Stimulated activated CD8-positive, alpha-beta memory T cell treated with anti-CD3 and anti-CD28 coated beads, Interleukin-4, amount 100 ng/mL, for 48 hours (primary cell): ENCODE data around the gene AFDN.

Experiments
- DNase-seq: peaks from one replicate; pipeline ENCODE4 v3.0.0-alpha.2; 2020

AFDN gene

GRCh38 chr6:167842457-167842856 lies 15.7 kb downstream of the AFDN start:
- no peak for DNase-seq

GRCh38 chr6:167843023-167843422 lies 16.3 kb downstream of the AFDN start:
- DNase-seq = no peak

DNA sequence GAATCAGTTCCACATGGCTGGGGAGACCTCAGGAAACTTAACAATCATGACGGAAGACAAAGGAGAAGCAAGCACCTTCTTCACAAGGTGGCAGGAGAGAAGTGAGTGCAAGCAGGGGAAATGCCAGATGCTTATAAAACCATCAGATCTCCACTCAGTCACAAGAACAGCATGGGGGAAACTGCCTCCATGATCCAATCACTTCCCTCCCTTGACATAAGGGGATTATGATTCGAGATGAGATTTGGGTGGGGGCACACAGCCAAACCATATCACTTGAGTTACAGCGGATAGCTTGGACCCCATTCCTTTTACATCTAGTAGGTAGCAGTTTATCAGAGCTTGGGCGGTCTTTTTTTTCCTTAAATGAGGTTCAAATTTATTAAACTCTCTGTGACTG lies 19.1 kb downstream of the AFDN start:
- DNase-seq = no peak

- DNase-seq = no peak
Measured at GRCh38 chr6:167846997-167847606, 20.4 kb downstream of the AFDN start.

- no peak for DNase-seq
Measured at GRCh38 chr6:167847936-167848335, 21.2 kb downstream of the AFDN start.

GRCh38 chr6:167848783-167849182 lies 22.1 kb downstream of the AFDN start:
- DNase-seq = no peak

GRCh38 chr6:167849846-167850459 lies 23.2 kb downstream of the AFDN start:
- no peak for DNase-seq

DNA sequence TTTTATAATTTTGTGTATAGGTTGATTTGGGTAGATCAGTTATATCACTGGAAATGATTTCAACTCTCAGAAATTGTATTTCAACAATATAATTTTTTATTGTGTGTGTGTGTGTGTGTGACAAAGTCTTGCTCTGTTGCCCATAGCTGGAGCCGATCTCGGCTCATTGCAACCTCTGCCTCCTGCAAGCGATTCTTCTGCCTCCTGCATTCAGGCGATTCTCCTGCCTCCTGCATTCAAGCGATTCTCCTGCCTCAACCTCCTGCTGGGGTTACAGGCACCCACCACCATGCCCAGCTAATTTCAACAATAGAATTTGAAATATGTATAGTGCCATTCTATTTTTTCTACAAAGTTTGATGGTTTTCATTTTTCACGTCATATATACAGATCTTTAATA lies 24.1 kb downstream of the AFDN start:
- no peak for DNase-seq

GRCh38 chr6:167851370-167851952 lies 24.8 kb downstream of the AFDN start:
- no peak for DNase-seq

DNA sequence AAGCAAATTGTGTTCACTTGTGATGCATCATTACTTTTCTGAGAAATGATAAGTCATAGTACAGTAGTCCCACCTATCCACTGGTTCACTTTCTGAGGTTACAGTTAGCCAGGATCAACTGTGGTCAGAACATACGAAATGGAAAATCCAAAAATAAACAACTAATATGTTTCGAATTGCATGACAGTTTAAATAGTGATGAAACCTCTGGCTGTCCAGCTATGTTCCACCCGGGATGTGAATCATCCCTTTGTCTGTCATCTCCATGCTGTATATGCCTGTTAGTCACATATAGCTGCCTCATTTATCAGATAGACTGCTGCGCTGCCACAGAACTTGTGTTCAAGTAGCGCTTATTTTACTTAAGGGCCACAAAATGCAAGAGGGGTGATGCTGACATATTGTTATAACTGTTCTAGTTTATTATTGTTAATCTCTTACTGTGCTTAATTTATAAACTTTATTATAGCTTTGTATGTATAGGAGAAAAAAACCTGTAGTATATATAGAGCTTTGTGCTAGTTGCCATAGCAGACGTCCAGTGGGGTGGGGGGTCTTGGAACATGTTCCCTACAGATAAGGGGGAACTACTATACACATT lies 29.2 kb downstream of the AFDN start:
- DNase-seq = no peak

- DNase-seq = no peak
Measured at GRCh38 chr6:167856474-167856873, 29.8 kb downstream of the AFDN start.

- DNase-seq = no peak
Measured at GRCh38 chr6:167856999-167857660, 30.4 kb downstream of the AFDN start.

DNA sequence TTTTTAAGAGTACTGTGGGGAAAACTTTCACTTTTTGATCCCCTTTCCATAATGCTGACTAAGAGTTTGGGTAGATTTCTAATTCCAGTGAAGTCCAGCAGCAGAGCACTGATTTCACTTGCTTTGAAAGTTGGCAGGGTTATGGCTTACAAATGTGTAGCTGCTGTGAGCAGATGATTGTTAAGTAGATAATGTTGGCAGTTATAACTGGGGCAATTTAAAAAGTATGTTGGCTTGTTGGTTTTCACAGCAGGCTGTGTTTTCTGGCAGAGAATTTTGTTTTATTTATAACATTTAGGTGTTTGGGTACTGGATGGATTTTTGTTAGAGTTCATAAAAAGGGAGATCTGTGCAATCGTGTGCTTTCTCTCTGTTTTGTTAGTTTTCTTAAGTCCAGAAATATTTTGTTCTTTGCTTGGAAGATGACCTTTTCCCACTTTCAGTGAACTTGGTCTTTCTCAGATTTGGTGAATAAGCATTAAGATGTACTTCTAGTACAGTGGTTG lies 31.4 kb downstream of the AFDN start:
- no peak for DNase-seq

GRCh38 chr6:167858842-167859664 lies 32.3 kb downstream of the AFDN start:
- DNase-seq = no peak

- no peak for DNase-seq
Measured at GRCh38 chr6:167860550-167861226, 34.0 kb downstream of the AFDN start.

- DNase-seq = no peak
Measured at GRCh38 chr6:167861424-167861823, 34.7 kb downstream of the AFDN start.

GRCh38 chr6:167863897-167864296 lies 37.2 kb downstream of the AFDN start:
- no peak for DNase-seq

DNA sequence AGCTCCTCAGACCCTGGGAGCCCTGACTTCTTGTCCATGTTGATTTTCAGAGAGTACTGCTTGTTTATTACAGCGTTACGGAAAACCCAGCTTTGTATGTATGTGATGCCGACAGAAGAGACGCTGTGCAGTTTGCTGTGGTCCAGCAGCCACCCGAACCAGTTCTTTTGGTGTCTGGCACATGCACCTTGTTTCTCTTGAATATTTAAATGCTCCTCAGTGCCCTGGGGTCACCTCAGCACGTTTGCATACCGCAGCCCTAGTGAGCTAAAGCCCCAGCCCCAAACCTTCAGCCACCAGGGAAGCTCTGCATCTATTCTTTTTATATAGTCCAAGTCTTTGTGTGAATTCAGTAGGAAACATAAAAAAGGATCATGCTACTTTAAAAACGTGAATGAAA lies 39.9 kb downstream of the AFDN start:
- DNase-seq = no peak

DNA sequence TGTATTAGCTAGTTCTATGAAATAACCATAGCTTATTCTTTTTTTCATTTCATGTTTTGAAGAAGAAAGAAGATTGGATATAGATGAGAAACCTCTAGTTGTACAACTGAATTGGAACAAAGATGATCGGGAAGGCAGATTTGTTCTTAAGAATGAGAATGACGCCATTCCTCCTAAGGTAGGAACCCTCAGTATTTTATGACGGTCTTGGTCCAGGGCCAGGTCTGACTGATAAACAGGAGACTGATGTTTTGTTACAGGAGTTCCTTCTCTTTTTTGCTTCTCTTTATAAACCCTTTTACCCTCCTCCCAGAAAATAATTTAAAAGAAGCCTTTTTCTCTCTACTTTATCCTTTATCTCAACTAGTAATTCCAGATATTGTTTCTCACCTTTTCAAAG lies 43.6 kb downstream of the AFDN start:
- DNase-seq = no peak

DNA sequence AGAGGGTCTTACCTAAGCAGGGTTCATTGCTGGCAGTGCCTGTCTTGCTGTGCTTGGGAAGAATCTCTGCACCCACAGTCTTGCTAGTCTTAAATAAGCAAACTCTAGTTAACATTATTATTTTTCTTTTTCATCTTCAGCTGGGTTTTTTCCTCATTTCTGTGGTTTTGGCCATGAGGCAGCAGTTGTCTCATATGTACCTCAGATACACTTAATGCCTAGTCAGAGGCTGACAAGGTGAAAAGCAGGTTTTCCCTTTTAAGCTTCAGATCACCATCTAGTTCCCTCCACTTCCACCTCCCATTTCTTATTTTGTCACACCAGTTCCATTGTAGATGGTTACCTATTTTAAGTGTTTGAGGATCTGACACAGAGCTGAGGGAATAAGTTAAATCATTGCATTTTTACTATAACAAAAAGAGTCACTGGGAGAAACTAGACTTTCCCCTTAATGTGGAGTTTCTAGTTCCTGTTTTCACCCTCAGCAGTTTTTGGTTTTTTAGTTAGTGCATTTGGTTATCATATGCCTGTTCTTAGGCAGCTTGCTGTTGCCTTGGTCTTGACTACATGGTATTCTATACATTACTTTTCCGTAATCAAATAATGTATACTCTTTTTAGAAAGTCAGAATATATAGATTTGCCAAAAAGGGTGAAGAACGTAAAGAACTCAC lies 46.0 kb downstream of the AFDN start:
- DNase-seq = no peak

DNA sequence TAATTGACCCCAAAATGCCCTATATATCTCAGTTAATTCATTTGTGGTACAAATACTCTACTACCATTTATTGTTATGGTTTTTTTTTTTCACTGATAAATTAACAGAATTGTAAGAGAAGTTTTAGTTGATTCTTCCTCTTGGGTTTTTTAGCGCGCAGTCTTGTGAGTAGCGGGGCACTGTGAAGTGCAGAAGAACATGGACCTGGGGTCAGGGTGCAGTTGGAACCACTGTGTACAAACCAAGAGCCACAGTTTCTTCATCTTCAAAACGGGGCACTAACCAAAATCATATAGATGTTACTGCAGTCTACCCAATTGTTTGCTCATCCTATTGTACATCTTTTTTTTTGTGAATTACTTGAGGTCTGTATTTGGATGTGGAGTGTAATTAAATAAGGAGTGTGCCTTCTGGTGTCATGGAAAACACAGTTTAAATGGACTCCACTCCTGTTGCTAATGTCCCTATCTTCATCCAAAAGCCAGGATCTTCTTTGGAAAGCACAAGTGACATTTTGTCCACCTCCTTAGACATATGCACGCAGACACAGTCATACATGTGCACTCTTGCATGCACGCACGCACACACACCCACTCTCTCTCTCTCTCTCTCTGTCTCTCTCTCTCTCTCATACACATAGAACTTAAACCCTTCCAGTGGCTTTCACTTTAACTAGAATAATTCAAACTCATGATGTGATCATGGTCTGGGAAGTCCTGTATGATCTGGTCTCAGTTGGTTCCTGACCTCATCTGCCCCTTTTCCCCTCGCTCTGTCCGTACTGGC lies 51.5 kb downstream of the AFDN start:
- DNase-seq = no peak
